ENCODE data around the gene TTC31.
"Not testable (repeated sequence)": the region's sequence is repeated elsewhere in the genome, so short reads cannot be mapped to it uniquely, and the experiment has no call there.

The TTC31 gene

DNA sequence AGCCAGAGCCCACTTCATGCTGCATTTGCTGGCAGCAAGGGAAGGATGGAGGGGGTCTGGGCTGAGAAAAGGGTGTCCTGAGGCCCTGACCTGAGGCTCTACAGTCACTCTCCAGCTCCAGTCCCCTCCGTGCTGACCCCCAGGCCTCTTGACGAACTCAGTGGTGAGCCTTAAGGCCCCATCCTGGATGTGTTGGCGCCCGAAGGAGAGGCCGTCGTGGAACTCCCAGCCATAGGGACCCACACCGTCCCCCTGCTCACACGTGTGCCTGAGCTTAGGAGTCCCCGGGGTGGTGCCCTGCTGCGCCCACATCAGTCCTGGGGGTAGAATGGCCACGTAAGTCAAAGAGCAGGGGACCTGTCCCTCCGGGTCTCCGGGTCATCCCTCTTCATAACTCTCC is 18.5 kb upstream of the TTC31 start:
- DNase-seq (ENCODE audit: low read depth, low spot score), result no peak
- H3K4me3 ChIP-seq (ENCODE audit: low read depth, low read length), result peak overlapping the region; percentile 84
- TF ChIP-seq CTCF (IDR thresholded peaks at IDR 0.05; ENCODE audit: low read depth, low read length), result no peak
- in situ Hi-C loops (cut with HindIII; ENCODE audit: low sequenced_read_pairs), result no loop called here

DNA sequence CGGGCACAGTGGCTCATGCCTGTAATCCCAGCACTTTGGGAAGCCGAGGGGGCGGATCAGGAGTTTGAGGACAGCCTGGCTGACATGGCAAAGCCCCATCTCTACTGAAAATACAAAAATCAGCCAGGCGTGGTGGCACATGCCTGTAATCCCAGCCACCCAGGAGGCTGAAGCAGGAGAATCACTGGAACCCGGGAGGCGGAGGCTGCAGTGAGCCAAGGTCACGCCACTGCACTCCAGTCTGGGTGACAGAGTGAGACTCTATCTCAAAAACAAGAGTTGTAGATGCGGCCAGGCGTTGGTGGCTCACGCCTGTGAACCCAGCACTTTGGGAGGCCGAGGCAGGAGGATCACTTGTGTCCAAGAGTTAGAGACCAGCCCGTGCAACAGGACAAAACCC is 12.1 kb upstream of the TTC31 start:
- in situ Hi-C loops (cut with HindIII; ENCODE audit: low sequenced_read_pairs); DNase-seq (ENCODE audit: low read depth, low spot score); H3K4me3 ChIP-seq (ENCODE audit: low read depth, low read length): not testable (repeated sequence)

DNA sequence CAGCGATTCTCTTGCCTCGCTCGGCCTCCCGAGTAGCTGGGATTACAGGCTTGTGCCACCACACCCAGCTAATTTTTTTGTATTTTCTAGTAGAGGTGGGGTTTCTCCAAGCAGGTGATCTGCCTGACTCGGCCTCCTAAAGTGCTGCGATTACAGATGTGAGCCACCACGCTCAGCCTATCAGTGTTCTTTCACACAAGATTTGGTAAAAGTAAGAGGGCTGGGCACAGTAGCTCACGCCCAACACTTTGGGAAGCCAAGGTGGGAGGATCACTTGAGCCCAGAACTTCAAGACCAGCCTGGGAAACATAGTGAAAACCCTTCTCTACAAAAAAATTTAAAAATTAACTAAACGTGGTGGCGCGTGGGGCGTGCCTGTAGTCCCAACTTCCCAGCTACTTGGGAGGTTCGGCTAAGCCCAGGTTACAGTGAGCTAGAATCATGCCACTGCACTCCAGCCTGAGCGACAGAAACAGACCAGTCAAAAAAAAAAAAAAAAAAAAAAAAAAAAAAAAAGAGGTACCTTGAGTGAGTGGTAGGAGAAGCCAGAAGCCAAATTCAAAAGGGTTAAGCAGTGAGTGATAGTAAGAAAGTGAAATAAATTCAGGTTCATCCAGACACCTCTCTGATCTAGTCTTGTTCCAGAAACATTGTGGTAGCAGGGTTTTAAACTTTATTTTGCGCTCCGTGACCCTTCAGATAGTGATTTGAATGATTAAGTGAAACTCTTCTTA is 11.4 kb upstream of the TTC31 start:
- in situ Hi-C loops (cut with HindIII; ENCODE audit: low sequenced_read_pairs), result no loop called here
- TF ChIP-seq CTCF (IDR thresholded peaks at IDR 0.05; ENCODE audit: low read depth, low read length), result no peak
- peak overlapping the region; percentile 64 for H3K4me3 ChIP-seq (ENCODE audit: low read depth, low read length)
- no peak for DNase-seq (ENCODE audit: low read depth, low spot score)

DNA sequence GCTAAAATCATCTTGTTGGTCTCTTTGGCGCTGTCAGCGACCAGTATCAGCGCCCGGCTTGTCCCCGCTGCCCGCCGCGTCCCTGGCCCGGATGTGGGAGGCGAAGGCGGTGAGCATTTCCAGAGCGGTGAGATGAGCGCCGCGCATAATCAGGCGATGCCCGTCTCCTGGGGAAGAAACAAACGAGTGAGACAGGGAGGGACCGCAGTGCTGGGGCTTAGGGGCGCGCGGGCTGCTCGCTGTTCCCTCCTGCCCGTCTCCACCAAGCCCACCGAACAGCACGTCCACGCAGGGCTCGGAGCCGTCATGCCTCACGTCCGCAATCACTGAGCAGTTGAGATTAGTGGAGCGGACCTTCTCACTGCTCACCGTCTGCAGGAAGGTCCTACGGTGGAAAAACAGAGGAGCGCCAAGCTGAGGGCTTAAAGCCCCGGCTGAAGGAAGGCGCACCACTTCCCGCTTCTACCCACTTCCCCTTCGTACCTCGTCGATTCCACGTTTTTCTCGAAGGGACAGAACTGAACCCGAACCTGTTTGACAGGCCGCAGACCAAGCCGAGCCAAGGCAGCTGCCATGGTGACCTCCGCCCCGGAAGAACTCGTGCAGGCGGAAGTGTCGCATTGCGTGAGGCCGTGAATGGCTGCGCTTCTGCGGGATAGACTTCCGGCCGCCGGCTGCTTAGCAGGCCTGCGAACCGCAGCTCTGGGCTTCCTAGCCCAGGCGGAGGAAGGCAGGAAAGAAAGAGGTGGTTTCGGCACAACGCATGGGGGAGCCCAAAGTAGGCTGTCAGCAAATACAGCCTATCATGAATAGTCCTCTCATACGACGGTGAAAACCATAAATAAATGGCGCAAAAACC is 10.6 kb upstream of the TTC31 start, which contains the start of gene MRPL53:
MRPL53 (minus strand) TSS at position 595 of the 859 bp plus-strand sequence; CDS start at position 575, 20 bp downstream.
- in situ Hi-C loops (cut with HindIII; ENCODE audit: low sequenced_read_pairs), result no loop called here
- DNase-seq (ENCODE audit: low read depth, low spot score), result peak; percentile 93
- TF ChIP-seq CTCF (IDR thresholded peaks at IDR 0.05; ENCODE audit: low read depth, low read length), result no peak

DNA sequence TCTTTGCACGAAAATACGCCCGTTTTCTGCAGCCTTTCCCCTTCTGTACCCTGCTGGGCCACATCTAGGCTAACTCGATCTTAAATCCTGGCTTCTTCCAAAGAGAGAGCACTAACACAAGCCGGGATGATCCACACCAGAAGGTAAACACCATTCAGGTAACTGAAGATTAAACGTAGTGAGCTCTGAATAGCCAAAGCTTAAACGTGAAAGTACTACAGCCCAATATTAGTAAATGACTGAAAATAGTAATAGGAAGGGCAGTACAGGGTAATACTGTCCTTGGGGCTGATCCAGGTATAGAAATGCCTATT is 10.0 kb upstream of the TTC31 start:
- no peak for DNase-seq (ENCODE audit: low read depth, low spot score)
- in situ Hi-C loops (cut with HindIII; ENCODE audit: low sequenced_read_pairs), result no loop called here
- H3K4me3 ChIP-seq (ENCODE audit: low read depth, low read length), result peak overlapping the region; percentile 64
- TF ChIP-seq CTCF (IDR thresholded peaks at IDR 0.05; ENCODE audit: low read depth, low read length), result no peak

More for the DNA sequence above, 10.6 kb upstream of the TTC31 start, which contains the start of gene MRPL53:
- H3K4me3 ChIP-seq (ENCODE audit: low read depth, low read length), result peak within 1 kb of the TSS; percentile 64

GRCh38 chr2:74474481-74474880 is 8.4 kb upstream of the TTC31 start:
- in situ Hi-C loops (cut with HindIII; ENCODE audit: low sequenced_read_pairs), result no loop called here
- TF ChIP-seq CTCF (IDR thresholded peaks at IDR 0.05; ENCODE audit: low read depth, low read length), result no peak
- no peak for DNase-seq (ENCODE audit: low read depth, low spot score)

DNA sequence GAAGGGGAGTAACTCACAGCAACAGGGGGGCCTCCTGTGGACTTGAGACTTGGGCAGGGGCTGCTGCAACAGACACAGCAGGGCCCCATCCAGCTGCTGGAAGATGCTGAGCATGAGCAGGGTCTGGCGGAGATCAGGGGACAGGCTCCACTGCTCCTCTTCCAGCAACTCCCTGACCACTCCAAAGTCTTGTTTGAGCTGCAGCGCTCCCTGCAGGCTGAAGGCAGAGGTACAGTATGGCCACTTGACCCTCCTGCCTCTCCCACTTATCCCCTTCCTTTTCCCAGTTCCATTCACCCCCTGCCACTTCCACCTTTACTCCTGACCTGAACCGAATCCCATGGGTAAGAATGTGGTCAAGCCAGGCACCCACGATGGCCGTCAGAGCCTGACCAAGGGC is 8.0 kb upstream of the TTC31 start:
- in situ Hi-C loops (cut with HindIII; ENCODE audit: low sequenced_read_pairs), result no loop called here
- TF ChIP-seq CTCF (IDR thresholded peaks at IDR 0.05; ENCODE audit: low read depth, low read length), result peak; percentile 40
- no peak for DNase-seq (ENCODE audit: low read depth, low spot score)
- no peak overlapping the region for H3K4me3 ChIP-seq (ENCODE audit: low read depth, low read length)

More at GRCh38 chr2:74474481-74474880, 8.4 kb upstream of the TTC31 start:
- H3K4me3 ChIP-seq (ENCODE audit: low read depth, low read length), result no peak overlapping the region
